SK-MEL-5 (cell line): ENCODE measurements around the gene EFEMP2. TPM values are rescaled to one million over a fixed set of nuclear protein-coding genes. Genes with fewer than 3 reads are reported as not detected.

Experiments
- DNase-seq: peaks from one replicate; pipeline ENCODE4 v3.0.0-alpha.2; 2016; ENCODE audit warnings: low read depth, low spot score
- in situ Hi-C: cut with HindIII; loops from 2 replicates; pipeline ENCODE4 v1.10.0; 2016; ENCODE audit warnings: low sequenced_read_pairs, high pct_unique_total_duplicates, low pct_unique_long_range_greater_than_20kb
- total RNA-seq: library from RNA; depleted of rRNA; stranded (reverse); fragments of >200 nt; shearing (Covaris generic); gene quantifications from 2 replicates; pipeline ENCODE4 v1.2.3, GENCODE V29; 2014; rRNA removed

The EFEMP2 gene
- total RNA-seq, 1 experiment from 2014 or later: 0.55 TPM

DNA sequence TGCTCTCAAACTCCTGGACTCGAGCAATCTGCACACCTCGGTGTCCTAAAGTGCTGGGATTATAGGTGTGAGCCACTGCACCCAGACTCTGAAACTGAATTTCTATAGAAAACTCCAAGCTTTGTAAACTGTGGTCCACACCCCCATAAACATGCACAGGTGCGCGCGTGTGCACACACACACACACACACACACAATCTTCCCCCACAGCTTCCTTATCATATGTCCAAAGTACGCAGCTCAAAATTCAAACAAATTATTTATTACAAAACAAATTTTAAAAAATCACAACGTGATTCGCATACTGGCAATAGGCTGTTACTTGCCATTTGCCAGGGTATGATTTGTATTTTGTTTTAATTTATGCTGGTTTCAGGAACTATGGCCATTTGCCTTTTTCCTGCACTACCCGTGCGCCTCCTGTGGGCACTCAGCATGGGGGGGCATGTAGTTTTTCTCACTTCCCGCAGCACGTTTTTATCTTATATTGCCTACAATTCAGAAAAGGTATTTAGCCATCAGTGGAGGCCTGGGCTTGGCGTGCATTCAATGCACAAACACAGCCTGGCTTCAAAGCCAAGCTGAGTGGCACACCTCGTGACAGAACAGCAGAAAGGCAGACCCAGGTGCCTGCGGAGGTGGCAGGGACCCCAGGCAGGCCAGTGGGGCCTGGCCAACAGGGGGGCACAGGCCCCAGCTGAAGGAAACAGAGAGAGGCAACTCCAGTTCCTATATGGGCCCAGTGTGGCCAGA lies 49.6 kb downstream of the EFEMP2 start:
- no peak for DNase-seq
- in situ Hi-C loops: no loop called here

DNA sequence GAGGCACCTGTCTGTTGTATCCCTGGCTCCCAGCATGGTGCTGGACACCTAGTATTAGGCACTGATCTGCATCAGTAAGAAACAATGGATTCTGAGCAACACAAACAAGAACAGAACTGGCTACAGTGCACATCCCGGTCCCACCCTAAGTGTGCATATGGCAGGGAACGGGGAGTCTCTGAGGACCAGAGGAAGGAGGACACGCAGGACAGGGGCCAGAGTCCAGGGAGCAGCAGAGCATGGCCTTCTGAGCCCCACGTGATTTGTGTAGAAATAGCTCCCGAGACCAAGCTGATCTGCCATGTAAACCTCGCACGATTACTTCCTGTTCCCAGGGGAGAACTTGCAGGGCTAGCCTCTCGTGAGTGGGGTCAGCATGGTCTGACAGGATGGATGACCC lies 51.5 kb downstream of the EFEMP2 start:
- in situ Hi-C loops: no loop called here
- DNase-seq: no peak

- peak; percentile 89 for DNase-seq
- in situ Hi-C loops: no loop called here
Observed at GRCh38 chr11:65817835-65818680, 54.5 kb downstream of the EFEMP2 start.

DNA sequence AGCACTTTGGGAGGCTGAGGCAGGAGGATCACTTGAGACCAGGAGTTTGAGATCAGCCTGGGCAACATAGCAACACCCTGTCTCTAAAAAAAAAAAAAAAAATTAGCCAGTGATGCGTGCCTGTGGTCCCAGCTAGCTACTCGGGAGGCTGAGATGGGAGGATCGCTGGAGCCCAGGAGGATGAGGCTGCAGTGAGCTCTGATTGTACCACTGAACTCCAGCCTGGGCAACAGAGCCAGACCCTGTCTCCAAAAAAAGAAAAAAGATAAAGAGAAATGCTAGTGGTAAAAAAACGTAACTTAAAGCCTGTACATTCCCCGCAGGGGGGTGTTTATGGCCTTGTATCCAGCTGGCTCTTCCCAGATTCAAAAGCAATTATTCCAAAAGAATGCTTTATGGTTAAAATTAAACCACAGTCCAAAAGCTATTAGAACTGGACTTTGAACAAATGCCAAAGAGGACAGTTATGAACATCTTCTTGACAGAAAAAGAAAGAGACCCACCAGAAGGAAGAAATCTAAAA lies 55.2 kb downstream of the EFEMP2 start:
- peak; percentile 7 for DNase-seq
- in situ Hi-C loops: no loop called here

GRCh38 chr11:65816696-65817095 lies 55.9 kb downstream of the EFEMP2 start:
- DNase-seq: no peak
- in situ Hi-C loops: no loop called here

Other genes starting within 250 kb of the EFEMP2 start
- 13.7 and 15.8 TPM in 2 replicates for gene SIPA1, start 234.7 kb downstream of the EFEMP2 start, total RNA-seq
- 16.6 and 26.1 TPM in 2 replicates for gene RELA, start 209.9 kb downstream of the EFEMP2 start, total RNA-seq
- gene KAT5, start 160.5 kb downstream of the EFEMP2 start, total RNA-seq: 37.8 and 42.0 TPM in 2 replicates
- gene RNASEH2C, start 152.0 kb downstream of the EFEMP2 start, total RNA-seq: 35.1 and 37.4 TPM in 2 replicates
- gene AP5B1, start 91.8 kb downstream of the EFEMP2 start, total RNA-seq: 19.7 and 20.0 TPM in 2 replicates
- gene OVOL1, start 85.7 kb downstream of the EFEMP2 start, total RNA-seq: not detected in 2 replicates
- gene SNX32, start 38.8 kb downstream of the EFEMP2 start, total RNA-seq: 0.08 and 0.18 TPM in 2 replicates
- 941 and 972 TPM in 2 replicates for gene CFL1, start 14.6 kb downstream of the EFEMP2 start, total RNA-seq
- gene MUS81, start 12.4 kb downstream of the EFEMP2 start, total RNA-seq: 18.6 and 19.3 TPM in 2 replicates
- gene CTSW, start 7.0 kb upstream of the EFEMP2 start, total RNA-seq: 0.29 and 0.48 TPM in 2 replicates
- 60.8 and 62.9 TPM in 2 replicates for gene FIBP, start 15.7 kb upstream of the EFEMP2 start, total RNA-seq
- gene CCDC85B, start 17.9 kb upstream of the EFEMP2 start, total RNA-seq: 22.2 and 23.7 TPM in 2 replicates
- 8.9 and 10.2 TPM in 2 replicates for gene FOSL1, start 27.6 kb upstream of the EFEMP2 start, total RNA-seq
- 7.8 and 9.8 TPM in 2 replicates for gene C11orf68, start 46.3 kb upstream of the EFEMP2 start, total RNA-seq
- 66.5 and 72.9 TPM in 2 replicates for gene DRAP1, start 46.6 kb upstream of the EFEMP2 start, total RNA-seq
- not detected in 2 replicates for gene TSGA10IP, start 72.7 kb upstream of the EFEMP2 start, total RNA-seq
- 40.1 and 46.5 TPM in 2 replicates for gene SART1, start 88.9 kb upstream of the EFEMP2 start, total RNA-seq
- 27.8 TPM in 2 replicates for gene EIF1AD, start 129.4 kb upstream of the EFEMP2 start, total RNA-seq
- gene BANF1, start 129.7 kb upstream of the EFEMP2 start, total RNA-seq: 30.0 and 34.6 TPM in 2 replicates
- gene CST6, start 139.2 kb upstream of the EFEMP2 start, total RNA-seq: not detected in 2 replicates
- gene CATSPER1, start 153.7 kb upstream of the EFEMP2 start, total RNA-seq: 0.05 TPM in 1 of 2 replicates, not detected in the other
- not detected in 2 replicates for gene GAL3ST3, start 176.4 kb upstream of the EFEMP2 start, total RNA-seq
- 103 and 118 TPM in 2 replicates for gene SF3B2, start 179.6 kb upstream of the EFEMP2 start, total RNA-seq
- 9.0 and 12.0 TPM in 2 replicates for gene PACS1, start 197.5 kb upstream of the EFEMP2 start, total RNA-seq